ENCODE data around the gene RGS5.

DNA sequence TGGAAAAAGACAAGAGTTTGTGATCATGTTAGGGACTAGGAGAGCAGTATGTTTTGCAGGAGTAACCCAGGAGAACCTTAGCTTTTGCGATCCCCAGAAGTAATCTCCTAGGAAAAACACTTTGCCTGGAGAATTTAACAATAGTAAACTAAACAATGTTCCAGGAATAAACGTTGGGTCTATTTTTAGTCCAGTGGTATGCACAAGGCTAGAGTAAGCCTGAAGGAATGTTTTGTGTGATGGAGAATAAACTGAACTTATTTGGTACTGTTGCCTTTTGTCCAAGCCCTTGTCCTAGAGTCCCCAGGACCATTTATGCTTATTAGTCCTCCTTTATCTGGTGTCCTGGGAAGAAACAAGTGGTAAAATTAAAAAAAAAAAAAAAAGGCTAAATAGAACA is 28.7 kb upstream of the RGS5 start:
- TF ChIP-seq, protein P1, sequence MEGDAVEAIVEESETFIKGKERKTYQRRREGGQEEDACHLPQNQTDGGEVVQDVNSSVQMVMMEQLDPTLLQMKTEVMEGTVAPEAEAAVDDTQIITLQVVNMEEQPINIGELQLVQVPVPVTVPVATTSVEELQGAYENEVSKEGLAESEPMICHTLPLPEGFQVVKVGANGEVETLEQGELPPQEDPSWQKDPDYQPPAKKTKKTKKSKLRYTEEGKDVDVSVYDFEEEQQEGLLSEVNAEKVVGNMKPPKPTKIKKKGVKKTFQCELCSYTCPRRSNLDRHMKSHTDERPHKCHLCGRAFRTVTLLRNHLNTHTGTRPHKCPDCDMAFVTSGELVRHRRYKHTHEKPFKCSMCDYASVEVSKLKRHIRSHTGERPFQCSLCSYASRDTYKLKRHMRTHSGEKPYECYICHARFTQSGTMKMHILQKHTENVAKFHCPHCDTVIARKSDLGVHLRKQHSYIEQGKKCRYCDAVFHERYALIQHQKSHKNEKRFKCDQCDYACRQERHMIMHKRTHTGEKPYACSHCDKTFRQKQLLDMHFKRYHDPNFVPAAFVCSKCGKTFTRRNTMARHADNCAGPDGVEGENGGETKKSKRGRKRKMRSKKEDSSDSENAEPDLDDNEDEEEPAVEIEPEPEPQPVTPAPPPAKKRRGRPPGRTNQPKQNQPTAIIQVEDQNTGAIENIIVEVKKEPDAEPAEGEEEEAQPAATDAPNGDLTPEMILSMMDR (IDR thresholded peaks at IDR 0.05) = no peak
- no peak for TF ChIP-seq POLR2A (IDR thresholded peaks at IDR 0.05)
